Left kidney (tissue), 2 donors: ENCODE data around the gene HLCS. TPM values are rescaled to one million over a fixed set of nuclear protein-coding genes. Genes with fewer than 3 reads are reported as not detected.
A peak's percentile ranks its signal among the peaks of the same experiment; 100 is the strongest.

Source experiments
- DNase-seq: peaks from one replicate; pipeline ENCODE4 v3.0.0-alpha.2; 2013
- polyA plus RNA-seq: library from polyadenylated mRNA; unstranded; fragments of 120-200 nt; gene quantifications from one replicate; pipeline ENCODE4 v1.2.1, GENCODE V29; 2013; ENCODE audit not compliant: insufficient read length

Gene HLCS
- polyA plus RNA-seq, 1 donor = 18.0 TPM

- DNase-seq = no peak
Observed at GRCh38 chr21:36915696-36916245, 50.7 kb downstream of the HLCS start.

GRCh38 chr21:36915014-36915695 lies 51.3 kb downstream of the HLCS start:
- no peak for DNase-seq

- no peak for DNase-seq
Observed at GRCh38 chr21:36914244-36915013, 52.0 kb downstream of the HLCS start.

- DNase-seq = no peak
Observed at GRCh38 chr21:36913247-36914169, 53.0 kb downstream of the HLCS start.

- DNase-seq = peak; percentile 28
Observed at GRCh38 chr21:36910581-36911307, 55.7 kb downstream of the HLCS start.

- no peak for DNase-seq
Observed at GRCh38 chr21:36909901-36910561, 56.4 kb downstream of the HLCS start.

GRCh38 chr21:36909423-36909822 lies 57.0 kb downstream of the HLCS start:
- no peak for DNase-seq

GRCh38 chr21:36908260-36908908 lies 58.1 kb downstream of the HLCS start:
- no peak for DNase-seq

GRCh38 chr21:36904093-36904666 lies 62.3 kb downstream of the HLCS start:
- DNase-seq = no peak

- no peak for DNase-seq
Observed at GRCh38 chr21:36902793-36903192, 63.7 kb downstream of the HLCS start.

- DNase-seq = no peak
Observed at GRCh38 chr21:36902331-36902730, 64.1 kb downstream of the HLCS start.

GRCh38 chr21:36901575-36901974 lies 64.9 kb downstream of the HLCS start:
- DNase-seq = no peak

- no peak for DNase-seq
Observed at GRCh38 chr21:36893581-36893980, 72.9 kb downstream of the HLCS start.

GRCh38 chr21:36892201-36892600 lies 74.3 kb downstream of the HLCS start:
- no peak for DNase-seq

GRCh38 chr21:36891692-36892091 lies 74.8 kb downstream of the HLCS start:
- DNase-seq = no peak

- no peak for DNase-seq
Observed at GRCh38 chr21:36891121-36891520, 75.3 kb downstream of the HLCS start.

- no peak for DNase-seq
Observed at GRCh38 chr21:36890086-36890485, 76.4 kb downstream of the HLCS start.

- no peak for DNase-seq
Observed at GRCh38 chr21:36889401-36889800, 77.1 kb downstream of the HLCS start.

GRCh38 chr21:36888466-36888865 lies 78.0 kb downstream of the HLCS start:
- DNase-seq = no peak

- no peak for DNase-seq
Observed at GRCh38 chr21:36887963-36888362, 78.5 kb downstream of the HLCS start.
